ENCODE measurements around the gene MADD. TPM values are rescaled to one million over a fixed set of nuclear protein-coding genes. Genes with fewer than 3 reads are reported as not detected.

Gene MADD
- total RNA-seq, 6 experiments from 2014 or later = 15.2 to 21.3 (median 16.8) TPM

GRCh38 chr11:47271961-47272661, 2.2 kb downstream of the MADD start:
- ATAC-seq (no peak), DNase-seq (no peak)
- 63% methylated on average over 9 of the region's 11 CpGs for whole genome bisulfite sequencing (ENCODE audit: insufficient coverage, low coverage, low lambda C conversion rate, missing lambda C conversion rate)
- Histone ChIP-seq H3K27me3 (no peaks in the 10 kb centered on the region), H3K27ac (no peak overlapping the region), H3K9me3 (no peaks in the 10 kb centered on the region), H3K4me3 (no peak overlapping the region), H3K36me3 (peaks cover 10 to 34% (median 20%) of the 10 kb centered on the region in 4 donors), H3K4me1 (peaks cover 0 to 17% (median 7%) of the 10 kb centered on the region in 4 donors)
- TF ChIP-seq CTCF (IDR thresholded peaks at IDR 0.05) (no peak), POLR2A (IDR thresholded peaks at IDR 0.05) (no peak)
- intact Hi-C loops (cut with DNase I) = loop anchor here in 1 of 2 donors (10.0 kb wide), 1 partner anchor 73 kb away; no protein-coding TSS in a partner anchor

- intact Hi-C loops (cut with DNase I) = loop anchor here in 1 of 2 donors (10.0 kb wide), 1 partner anchor 72 kb away; no protein-coding TSS in a partner anchor
- WGBS (ENCODE audit: insufficient coverage, low coverage, low lambda C conversion rate, missing lambda C conversion rate) = 0% methylated on average over 1 of the region's 1 CpG
- no peak overlapping the region for H3K4me3 ChIP-seq
- no peak for ATAC-seq
- no peak overlapping the region for H3K27ac ChIP-seq
- TF ChIP-seq CTCF (IDR thresholded peaks at IDR 0.05) = no peak
- no peak for TF ChIP-seq POLR2A (IDR thresholded peaks at IDR 0.05)
- no peaks in the 10 kb centered on the region for H3K27me3 ChIP-seq
- DNase-seq = no peak
- H3K36me3 ChIP-seq = peaks cover 10 to 39% (median 24%) of the 10 kb centered on the region in 4 donors
- H3K9me3 ChIP-seq = no peaks in the 10 kb centered on the region
- peaks cover 0 to 17% (median 7%) of the 10 kb centered on the region in 4 donors for H3K4me1 ChIP-seq
Observed at GRCh38 chr11:47272706-47273105, 2.8 kb downstream of the MADD start.

DNA sequence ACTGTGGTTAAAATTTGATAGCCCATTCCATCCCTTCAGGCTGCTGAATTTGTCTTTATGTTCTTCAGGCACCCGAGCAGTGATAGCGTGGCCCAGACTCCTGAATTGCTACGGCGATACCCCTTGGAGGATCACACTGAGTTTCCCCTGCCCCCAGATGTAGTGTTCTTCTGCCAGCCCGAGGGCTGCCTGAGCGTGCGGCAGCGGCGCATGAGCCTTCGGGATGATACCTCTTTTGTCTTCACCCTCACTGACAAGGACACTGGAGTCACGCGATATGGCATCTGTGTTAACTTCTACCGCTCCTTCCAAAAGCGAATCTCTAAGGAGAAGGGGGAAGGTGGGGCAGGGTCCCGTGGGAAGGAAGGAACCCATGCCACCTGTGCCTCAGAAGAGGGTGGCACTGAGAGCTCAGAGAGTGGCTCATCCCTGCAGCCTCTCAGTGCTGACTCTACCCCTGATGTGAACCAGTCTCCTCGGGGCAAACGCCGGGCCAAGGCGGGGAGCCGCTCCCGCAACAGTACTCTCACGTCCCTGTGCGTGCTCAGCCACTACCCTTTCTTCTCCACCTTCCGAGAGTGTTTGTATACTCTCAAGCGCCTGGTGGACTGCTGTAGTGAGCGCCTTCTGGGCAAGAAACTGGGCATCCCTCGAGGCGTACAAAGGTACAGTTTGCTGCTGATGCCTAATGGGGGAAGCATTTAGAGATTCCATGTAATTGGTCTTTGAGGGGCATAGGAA, 4.7 kb downstream of the MADD start:
- peaks cover 0 to 14% (median 3%) of the 10 kb centered on the region in 4 donors for H3K4me1 ChIP-seq
- intact Hi-C loops (cut with DNase I) = loop anchor here in 1 of 2 donors (10.0 kb wide), 1 partner anchor 70 kb away; no protein-coding TSS in a partner anchor
- DNase-seq (no peak), ATAC-seq (no peak)
- no peak overlapping the region for H3K4me3 ChIP-seq
- no peak overlapping the region for H3K27ac ChIP-seq
- H3K36me3 ChIP-seq = peaks cover 13 to 57% (median 28%) of the 10 kb centered on the region in 4 donors
- TF ChIP-seq CTCF (IDR thresholded peaks at IDR 0.05) (no peak), POLR2A (IDR thresholded peaks at IDR 0.05) (no peak)
- H3K27me3 ChIP-seq = no peaks in the 10 kb centered on the region
- no peaks in the 10 kb centered on the region for H3K9me3 ChIP-seq
- WGBS (ENCODE audit: insufficient coverage, low coverage, low lambda C conversion rate, missing lambda C conversion rate) = 86% methylated on average over 6 of the region's 28 CpGs

DNA sequence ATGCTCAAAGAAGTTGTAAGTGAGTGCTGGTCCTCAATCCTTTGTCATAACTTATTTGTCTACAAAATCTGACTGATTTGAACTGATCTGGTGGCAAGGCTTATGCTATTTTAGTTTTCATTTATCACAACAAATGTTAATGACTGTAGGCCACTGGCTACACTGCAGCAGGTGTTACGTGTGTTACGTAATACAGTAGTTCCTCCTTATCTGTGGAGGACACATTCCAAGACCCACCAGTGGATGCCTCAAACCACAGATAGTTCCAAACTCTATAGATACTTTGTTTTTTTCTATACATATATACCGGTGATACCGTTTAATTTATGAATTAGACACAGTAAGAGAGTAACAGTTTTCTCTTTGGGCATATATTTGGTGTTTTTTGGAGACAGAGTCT, 7.0 kb downstream of the MADD start:
- Histone ChIP-seq H3K9me3 (no peaks in the 10 kb centered on the region), H3K27me3 (no peaks in the 10 kb centered on the region), H3K4me1 (peaks cover 0 to 2% (median 0%) of the 10 kb centered on the region in 4 donors), H3K4me3 (no peak overlapping the region), H3K36me3 (peaks cover 17 to 70% (median 34%) of the 10 kb centered on the region in 4 donors), H3K27ac (no peak overlapping the region)
- TF ChIP-seq CTCF (IDR thresholded peaks at IDR 0.05) (no peak), POLR2A (IDR thresholded peaks at IDR 0.05) (no peak)
- DNase-seq = no peak
- ATAC-seq = no peak
- 70% methylated on average over 2 of the region's 4 CpGs for whole genome bisulfite sequencing (ENCODE audit: insufficient coverage, low coverage, low lambda C conversion rate, missing lambda C conversion rate)
- intact Hi-C loops (cut with DNase I) = loop anchor here in 1 of 2 donors (10.0 kb wide), 1 partner anchor 68 kb away; no protein-coding TSS in a partner anchor

Data from right lobe of liver (tissue), 6 donors.